NCI-H1930 (cell line): Measurements from ENCODE around the gene NKX6-2.

Source experiments
- DNase-seq, 2 experiments: peaks; one replicate each; lab custom pipeline; 2025; lab: John Stamatoyannopoulos, UW

NKX6-2 gene

GRCh38 chr10:132737390-132738048 is 48.4 kb downstream of the NKX6-2 start:
- no peak for DNase-seq

GRCh38 chr10:132735923-132736391 is 50.0 kb downstream of the NKX6-2 start:
- no peak for DNase-seq

GRCh38 chr10:132735341-132735775 is 50.6 kb downstream of the NKX6-2 start:
- no peak for DNase-seq

GRCh38 chr10:132733926-132734325 is 52.0 kb downstream of the NKX6-2 start:
- DNase-seq: no peak
